HL-60 (cell line): Measurements from ENCODE around the gene SLITRK4.

Experiments
- POLR2AphosphoS5 ChIP-seq: IDR thresholded peaks from 2 replicates; pipeline ENCODE4 v1.6.1; 2012; ENCODE audit warnings: low read depth
- REST ChIP-seq: IDR thresholded peaks from 2 replicates; pipeline ENCODE4 v1.6.1; 2012; ENCODE audit warnings: low read depth; ENCODE audit not compliant: insufficient replicate concordance
- TF ChIP-seq, protein P1 (sequence below): IDR thresholded peaks from one replicate; pipeline ENCODE4 v1.5.1; 2011; ENCODE audit warnings: low read length, control low read depth, inconsistent platforms; ENCODE audit not compliant: insufficient read depth

- TF ChIP-seq, protein P1, sequence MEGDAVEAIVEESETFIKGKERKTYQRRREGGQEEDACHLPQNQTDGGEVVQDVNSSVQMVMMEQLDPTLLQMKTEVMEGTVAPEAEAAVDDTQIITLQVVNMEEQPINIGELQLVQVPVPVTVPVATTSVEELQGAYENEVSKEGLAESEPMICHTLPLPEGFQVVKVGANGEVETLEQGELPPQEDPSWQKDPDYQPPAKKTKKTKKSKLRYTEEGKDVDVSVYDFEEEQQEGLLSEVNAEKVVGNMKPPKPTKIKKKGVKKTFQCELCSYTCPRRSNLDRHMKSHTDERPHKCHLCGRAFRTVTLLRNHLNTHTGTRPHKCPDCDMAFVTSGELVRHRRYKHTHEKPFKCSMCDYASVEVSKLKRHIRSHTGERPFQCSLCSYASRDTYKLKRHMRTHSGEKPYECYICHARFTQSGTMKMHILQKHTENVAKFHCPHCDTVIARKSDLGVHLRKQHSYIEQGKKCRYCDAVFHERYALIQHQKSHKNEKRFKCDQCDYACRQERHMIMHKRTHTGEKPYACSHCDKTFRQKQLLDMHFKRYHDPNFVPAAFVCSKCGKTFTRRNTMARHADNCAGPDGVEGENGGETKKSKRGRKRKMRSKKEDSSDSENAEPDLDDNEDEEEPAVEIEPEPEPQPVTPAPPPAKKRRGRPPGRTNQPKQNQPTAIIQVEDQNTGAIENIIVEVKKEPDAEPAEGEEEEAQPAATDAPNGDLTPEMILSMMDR, result no peak
- TF ChIP-seq POLR2AphosphoS5 (no peak), REST (no peak)
These were observed 12.8 kb upstream of the SLITRK4 start for GRCh38 chrX:143648705-143649104.
